HG03103 (cell line): ENCODE data around the gene PRTG.
"Not testable (repeated sequence)": the region's sequence is repeated elsewhere in the genome, so short reads cannot be mapped to it uniquely, and the experiment has no call there.

Source experiments
- ATAC-seq: cut with Tn5 transposase; IDR thresholded peaks from one replicate; pipeline ENCODE4 v1.9.1; 2021; ENCODE audit warnings: low read depth; ENCODE audit not compliant: unreplicated experiment

Gene PRTG

DNA sequence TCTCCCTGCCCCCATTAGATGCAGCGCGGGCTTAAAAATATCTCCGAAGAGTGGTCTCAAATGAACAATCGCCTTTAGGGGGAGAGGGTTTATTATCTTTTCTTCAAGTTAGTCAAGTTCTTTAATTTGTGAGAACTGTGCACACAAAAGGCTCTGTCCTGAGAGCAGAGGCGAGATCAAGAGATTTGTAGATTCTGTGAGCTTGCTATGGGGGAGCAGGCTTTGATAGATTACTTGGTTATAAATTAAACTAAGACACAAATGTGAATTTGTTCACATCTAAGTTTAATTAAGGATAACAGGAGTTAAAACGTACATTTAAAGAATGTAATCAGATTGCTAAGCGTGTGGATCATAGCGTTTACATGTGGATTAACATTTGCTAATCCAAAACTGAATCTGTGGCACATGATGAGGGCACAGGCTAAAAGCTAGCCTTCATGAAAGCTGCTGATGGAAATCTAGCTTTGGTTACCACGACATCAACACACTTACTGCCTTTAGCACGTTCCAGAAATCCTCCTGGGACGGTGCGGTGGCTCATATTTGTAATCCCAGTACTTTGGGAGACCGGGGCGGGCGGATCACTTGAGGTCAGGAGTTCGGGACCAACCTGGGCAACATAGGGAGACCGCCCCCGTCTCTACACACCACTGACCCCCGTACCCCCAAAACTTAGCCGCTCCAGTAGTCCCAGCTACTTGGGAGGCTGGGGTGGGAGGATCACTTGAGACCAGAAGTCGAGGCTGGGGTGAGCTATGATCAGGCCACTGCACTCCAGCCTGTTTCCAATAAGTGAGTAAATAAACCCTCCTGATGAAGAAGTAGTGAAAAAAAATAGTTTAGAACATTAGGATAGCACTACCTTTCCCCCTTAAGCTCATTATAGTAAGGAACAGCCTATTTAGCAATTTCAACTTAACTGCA is 1.0 kb upstream of the PRTG start:
- no peak for ATAC-seq

DNA sequence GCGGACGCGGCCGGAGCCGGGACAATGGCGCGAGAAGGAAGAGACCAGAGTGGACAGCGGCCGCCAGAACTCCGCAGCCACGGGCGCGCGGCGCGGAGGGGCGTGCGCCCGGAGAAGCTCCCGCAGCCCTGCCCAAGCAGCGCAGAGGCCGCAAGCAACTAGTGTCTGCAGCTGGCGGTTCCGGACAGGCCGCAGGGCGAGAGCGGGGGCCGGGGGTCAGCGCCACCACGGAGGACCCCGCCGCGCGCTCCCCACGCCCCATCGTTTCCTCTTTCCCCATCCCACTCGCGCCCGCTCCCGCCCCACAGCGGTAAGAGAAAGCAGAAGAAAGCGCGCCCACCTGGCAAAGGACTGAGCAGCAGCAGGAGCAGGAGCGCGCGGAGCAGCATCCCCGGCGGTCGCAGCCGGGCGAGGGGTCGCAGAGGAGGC is 440 bp downstream of the PRTG start:
- ATAC-seq = no peak

DNA sequence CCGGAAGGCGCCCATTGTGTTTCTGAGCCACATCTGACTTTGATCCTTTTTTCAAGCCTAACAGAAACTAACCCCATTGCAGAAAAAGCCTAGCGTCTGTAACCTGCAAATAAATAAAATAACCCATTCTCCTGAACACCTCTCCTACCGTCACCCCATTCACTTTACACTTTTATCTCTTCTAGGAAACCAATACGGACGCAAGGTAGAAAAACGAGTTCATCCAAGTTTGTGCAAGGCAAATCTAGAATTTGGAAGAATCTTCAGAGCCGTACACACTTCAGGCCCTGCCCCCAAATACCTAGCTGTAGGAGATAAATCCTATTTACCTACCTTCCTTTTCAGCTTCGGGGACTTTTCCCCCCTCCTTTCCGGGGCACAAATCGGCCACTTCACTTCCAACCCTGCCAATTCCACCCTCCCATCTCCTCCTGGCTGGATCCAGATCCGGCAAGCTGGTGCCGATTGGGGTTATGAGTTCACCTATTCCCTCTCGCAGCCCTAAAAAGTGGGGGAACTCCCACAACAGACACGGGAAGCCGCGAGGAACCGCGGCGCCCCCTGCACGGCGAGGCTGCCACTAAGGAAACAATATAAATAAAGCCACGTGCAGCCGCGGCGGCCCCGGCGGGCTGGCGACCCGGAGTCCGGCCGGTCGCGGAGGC is 987 bp downstream of the PRTG start:
- no peak for ATAC-seq

DNA sequence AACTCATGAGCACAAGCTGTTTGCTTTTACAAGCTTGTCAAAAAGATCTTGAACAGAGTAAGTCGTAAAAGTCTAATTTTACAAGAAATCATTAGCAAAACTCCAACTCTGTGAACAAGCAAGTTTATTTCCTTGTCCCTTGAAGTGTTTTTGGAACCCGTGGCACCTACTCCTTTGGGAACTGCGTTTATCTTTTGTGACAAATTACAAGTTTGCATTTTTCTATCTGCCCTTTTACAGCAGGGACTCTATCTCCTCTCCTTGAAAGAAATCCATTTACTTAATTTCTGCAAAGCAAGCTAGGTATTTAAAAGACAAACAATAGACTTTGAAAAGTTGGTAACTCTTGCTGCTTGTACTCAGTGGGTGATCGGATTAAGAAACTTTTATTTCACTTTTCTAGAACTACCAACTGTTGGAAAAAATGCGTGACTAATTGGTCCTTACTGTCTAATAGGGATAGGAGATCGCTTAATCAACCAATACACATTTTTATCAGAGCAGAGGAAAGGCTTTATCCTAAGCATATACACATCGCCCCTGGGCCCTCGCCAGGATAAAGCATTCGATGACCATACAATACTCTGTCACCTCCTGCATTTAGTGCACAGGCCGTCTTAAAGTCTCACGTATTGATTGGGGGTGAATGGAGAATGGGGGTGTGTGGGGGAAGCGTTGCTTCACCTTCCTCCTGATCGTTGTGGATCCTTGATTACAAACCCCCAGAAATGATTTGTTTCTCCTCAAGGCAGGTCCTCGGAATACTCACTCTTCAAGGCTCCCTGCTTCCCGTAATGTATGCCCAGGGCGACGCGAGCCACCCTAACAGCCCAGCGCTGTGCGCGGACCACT is 1.7 kb downstream of the PRTG start:
- ATAC-seq = no peak

DNA sequence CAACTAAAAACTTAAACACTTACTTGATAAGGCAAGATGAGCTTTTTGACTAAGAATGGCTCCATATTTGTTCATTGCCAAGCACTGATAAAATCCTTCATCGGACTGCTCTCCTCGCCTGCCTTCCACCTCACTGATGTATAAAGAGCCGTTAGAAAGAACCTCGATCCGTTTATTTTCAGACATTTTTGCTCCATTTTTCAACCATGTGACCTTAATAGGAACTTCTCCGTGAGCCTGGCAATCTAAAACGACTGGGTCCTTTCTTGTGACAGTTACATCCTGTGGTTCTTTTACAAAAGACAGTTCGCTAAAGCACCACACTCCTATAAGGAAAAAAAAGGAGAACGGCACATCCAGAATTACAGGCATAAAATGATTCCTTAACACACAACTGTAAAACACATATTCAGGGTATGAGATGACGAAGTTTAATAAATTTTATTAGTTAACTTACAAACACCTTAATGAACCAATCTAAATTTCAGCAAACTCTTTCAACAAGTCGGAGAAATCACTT is 2.5 kb downstream of the PRTG start:
- no peak for ATAC-seq

DNA sequence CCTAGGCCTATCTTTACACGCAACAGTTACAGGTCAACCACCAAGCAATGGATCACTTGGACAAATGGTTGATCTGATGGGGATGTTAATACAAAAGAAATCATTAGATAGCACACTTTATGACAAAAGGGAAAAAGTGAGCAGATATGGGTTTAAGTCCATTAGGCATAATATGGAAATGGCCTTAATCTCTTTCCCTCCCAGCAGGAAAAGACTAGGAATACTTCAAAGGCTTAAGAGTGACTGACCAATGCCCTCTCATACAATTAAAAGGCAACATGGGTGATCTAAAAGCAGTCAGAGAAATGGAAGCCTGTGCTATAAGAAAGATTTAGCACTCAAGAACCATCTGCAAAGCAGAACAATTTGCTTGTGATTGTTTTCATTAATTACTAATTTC is 3.3 kb downstream of the PRTG start:
- no peak for ATAC-seq

DNA sequence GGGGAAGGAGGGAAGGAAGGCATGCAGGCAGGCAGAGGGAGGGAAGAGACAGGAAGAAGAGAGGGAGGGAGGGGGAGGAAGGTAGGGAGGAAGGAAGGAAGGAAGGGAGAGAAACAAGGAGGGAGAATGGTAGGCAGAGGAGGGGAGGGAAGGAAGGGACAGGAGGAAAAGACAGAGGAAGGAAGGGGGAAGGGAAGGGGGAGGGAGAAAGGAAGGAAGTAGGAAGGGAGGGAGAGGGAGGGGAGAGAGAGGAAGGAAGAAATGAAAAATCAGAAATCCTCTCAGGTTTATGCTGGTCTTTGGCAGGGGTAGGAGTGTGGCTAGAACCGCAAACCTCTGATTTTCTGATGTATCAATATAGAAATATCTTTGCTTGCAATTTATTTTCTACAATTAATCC is 4.2 kb downstream of the PRTG start:
- ATAC-seq = no peak

DNA sequence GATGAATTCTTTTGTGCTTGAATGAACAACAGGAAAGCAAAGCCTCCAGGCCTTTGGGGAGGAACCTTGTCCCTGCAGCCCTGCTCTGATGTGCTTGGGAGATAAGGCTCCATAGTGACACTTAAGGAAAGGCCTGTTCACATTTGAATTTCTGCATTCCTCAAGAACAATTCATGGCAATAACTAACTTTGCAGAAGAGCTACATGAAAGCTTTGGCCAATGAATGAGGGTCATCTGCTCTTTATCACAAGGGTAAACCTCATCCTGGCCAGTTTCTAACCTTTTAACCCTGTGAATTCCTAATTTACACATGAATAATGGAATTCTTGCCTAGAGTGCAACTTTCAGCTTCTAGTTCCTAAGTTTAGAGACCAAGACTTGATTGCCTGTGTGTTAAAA is 5.6 kb downstream of the PRTG start:
- no peak for ATAC-seq

DNA sequence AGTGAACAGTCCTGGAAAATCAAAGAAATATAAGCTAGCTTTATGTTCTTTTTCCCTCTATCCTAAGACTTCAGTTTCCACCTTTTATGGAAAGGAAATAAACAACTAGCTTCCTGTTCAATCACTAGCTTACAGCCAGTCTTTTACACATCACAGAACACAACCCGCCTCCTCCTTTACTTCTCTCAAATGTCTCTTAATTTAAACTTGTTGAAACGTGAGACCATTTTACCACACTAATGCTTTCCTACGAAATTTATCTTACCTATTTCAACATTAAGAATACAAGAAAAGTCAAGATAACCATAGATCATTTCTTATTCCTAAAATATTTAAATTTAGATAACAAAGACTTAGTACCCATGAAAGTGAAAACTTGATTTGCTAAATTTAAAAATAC is 6.2 kb downstream of the PRTG start:
- ATAC-seq = no peak

DNA sequence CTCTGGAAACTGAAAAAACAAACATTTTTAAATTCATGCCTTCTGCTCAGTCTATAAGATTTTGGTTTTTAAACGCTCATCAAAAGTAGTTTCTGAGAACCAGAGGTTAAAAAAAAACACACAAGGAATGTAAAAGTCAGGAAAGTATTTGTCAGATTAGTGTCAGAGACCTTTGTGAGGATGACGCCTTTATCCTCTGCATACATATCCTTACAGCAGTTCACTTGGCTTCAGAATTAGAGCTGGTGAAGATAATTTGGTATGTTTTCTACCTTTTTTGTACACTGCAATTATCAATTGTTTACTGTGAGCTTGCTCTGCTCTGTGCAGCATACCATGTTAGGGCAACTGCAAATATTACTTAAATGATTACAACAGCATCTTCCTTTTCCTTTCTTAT is 8.3 kb downstream of the PRTG start:
- ATAC-seq = no peak

DNA sequence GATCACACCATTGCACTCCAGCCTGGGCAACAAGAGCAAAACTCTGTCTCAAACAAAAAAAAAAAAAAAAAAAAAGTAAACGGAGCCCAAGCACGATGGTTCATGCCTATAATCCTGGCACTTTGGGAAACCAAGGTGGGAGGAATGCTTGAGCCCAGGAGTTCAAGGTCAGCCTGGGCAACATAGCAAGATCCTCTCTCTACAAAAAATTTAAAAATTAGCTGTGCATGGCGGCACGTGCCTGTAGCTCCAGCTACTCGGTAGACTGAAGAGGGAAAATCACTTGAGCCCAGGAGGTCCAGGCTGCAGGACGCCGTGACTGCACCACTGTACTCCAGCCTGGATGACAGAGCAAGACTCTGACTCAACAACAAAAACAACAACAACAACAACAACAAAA is 9.5 kb downstream of the PRTG start:
- not testable (repeated sequence) for ATAC-seq

DNA sequence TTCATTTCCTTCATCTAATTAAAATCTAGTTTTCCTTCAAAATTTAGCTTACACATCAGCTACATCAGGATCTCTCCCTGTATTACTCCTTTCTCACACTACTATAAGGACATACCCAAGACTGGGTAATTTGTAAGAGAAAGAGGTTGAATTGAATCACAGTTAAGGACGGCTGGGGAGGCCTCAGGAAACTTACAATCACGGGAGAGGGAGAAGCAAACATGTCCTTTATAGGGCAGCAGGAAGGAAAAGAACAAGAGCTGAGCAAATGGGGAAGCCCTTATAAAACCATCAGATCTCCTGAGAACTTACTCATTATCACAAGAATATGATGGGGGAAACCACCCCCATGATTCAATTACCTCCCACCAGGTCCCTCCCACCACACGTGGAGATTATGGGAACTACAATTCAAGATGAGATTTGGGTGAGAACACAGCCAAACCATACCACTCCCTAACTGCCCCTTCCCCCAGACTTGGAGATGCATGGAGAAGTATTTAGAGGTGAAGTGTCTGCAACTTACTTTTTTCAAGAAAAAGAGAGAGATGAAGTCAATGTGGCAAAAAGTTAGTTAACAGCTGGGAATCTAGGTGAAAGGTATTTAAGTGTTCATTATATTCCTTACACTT is 21.3 kb downstream of the PRTG start:
- no peak for ATAC-seq

DNA sequence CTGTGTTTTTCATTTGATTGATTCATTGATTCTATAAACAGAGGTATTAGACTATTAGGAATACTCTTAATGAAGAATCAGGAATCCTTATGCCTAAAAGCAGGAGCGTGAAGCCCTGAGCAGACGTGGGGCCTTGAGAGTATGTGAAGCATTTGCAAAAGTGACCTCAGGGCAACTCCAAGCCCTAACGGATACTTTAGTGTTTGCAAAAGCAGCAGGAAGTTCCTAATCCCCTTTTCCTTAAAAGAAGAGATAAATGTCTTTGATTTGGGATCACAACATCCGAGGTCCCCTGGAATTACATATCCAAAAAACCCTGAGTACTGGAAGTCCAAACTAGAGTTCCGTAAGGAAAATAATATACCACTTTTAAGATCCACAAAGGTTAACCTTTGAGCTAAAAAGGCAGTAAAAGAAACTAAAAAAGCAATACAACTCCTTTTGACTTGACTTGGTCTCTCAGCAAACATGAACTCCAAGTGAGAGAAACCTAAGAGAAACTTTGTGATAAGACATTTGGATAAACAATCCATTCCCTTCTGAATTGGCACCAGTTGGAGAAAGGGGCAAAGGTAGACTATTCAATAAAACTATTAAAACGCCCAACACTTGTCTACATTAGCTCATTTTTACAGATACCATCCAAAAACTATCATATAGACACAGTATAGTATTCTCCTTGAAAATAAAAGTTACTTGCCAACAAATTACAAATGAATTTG is 27.4 kb downstream of the PRTG start:
- no peak for ATAC-seq

DNA sequence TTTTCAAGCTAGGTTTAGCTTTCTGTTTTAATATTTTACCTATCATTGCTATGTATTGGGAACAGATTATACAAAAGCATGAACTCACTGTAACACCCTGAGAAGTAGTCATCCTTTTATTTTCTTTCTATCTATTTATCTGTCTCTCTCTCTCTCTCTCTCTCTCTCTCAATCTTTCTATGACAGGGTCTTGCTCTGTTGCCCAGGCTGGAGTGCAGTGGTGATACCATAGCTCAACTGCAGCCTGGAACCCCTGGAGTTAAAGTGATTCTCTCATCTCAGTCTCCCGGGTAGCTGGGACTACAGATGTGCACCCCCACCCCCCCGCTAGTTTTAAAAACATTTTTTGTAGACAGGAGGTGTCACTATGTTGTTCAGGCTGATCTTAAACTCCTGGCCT is 28.9 kb downstream of the PRTG start:
- no peak for ATAC-seq

DNA sequence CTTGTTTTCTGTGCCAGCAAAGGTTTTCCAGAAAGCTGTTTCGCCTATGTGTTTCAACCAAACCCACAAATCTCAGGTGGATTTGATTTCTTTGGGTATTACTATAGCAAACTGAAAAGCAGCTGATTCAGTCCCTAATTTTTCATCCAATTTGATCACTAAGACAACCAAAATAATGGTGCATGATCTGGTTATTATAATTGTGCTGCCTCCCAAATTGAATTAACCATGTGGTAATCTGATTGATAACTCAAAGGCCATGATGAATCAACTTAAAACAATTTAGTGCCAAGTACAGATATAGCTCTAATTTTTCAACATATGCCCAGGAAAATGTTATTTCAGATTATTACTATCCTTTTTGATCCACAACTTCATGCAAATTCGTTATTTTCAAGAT is 30.6 kb downstream of the PRTG start:
- ATAC-seq = no peak

DNA sequence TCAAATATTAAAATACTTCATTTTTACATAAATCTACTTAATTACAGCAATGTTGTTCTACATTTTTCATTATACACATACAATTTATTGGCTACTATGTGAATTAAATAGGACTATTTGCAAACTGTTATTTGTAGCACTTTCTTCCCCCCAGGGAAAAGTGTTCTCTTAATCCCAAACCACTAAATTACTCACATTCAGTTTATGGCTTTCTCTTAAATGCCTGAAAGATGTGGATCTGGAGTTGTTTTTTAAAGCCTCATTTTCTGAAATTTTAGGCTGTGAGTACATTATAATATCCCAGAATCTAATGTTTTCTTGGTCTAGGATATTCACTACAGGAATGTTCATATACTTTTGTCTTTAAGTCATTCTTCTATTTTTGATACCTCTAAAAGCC is 32.7 kb downstream of the PRTG start:
- ATAC-seq = no peak

DNA sequence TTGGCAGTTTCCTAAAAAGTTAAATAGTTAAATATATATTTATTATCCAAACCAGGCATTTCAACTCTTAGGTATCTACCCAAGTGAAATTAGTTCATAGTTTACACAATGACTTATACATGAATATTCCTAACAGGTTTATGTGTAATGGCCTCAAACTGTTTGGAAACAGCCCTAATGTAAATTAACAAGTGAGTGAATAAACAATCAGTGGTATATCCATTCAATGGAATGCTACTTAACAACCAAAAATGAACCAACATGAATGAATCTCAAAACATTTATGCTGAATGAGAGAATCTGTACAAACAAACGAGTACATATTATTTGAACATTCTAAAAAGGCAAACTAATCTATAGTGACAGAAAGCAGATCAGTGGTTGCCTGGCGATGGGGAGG is 33.5 kb downstream of the PRTG start:
- no peak for ATAC-seq

DNA sequence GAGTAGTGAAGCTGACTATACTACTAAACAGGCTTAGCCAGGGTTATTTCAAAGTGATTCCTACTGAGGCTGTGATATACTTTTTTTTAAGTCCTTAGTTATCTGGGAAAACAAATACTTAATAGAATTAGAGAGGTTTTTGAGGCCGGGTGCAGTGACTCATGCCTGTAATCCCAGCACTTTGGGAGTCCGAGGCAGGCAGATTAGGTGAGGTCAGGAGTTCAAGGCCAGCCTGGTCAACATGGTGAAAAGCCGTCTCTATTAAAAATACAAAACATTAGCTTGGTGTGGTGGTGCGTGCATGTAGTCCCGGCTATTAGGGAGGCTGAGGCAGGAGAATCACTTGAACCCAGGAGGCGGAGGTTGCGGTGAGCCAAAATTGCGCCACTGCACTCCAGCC is 34.2 kb downstream of the PRTG start:
- ATAC-seq = no peak

DNA sequence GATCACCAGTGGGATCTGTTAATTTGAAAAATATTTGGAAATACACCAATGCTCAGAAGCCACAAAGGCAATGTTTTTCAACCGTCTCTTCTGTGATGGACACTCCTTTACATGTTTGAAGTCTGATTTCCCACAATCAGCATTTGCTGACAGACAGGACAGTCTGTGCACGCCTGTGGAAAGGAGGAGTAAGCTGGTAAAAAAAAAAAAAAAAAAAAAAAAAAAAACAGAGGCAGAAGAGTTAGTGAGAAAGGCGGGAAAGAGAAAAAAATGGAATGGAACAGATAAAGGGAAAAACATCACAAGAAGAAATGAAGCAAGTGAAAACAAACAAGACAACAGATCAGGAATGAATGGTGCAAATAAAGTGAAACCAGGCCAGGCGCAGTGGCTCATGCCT is 35.0 kb downstream of the PRTG start:
- no peak for ATAC-seq

DNA sequence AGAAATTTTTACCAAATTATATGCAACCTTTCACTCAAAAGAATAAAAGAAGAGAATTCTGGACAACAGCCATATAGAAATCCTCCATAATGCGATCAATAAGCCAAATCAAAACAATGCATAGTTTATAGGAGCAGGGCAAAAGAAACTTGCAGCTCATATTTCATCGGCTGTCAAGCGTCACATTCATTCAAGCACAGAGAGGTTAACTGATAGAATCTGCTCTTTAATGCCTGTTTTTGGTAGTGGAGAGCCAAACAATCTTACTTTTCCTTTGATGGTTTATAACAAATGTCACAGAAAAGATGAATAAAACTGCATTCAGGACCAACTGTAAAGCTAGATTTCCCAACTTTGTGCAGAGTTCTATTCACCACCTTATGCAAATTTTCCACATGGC is 35.4 kb downstream of the PRTG start:
- no peak for ATAC-seq
